LoVo (cell line): ENCODE data around the gene SAAL1.

Experiments
- DNase-seq: peaks from one replicate; pipeline ENCODE4 v3.0.0-alpha.2; 2016; ENCODE audit warnings: low spot score

SAAL1 gene

GRCh38 chr11:18081551-18081950 lies 24.3 kb downstream of the SAAL1 start:
- DNase-seq, result no peak

GRCh38 chr11:18080451-18080850 lies 25.4 kb downstream of the SAAL1 start:
- DNase-seq, result no peak

- DNase-seq, result no peak
These were observed 27.0 kb downstream of the SAAL1 start for GRCh38 chr11:18078909-18079308.

DNA sequence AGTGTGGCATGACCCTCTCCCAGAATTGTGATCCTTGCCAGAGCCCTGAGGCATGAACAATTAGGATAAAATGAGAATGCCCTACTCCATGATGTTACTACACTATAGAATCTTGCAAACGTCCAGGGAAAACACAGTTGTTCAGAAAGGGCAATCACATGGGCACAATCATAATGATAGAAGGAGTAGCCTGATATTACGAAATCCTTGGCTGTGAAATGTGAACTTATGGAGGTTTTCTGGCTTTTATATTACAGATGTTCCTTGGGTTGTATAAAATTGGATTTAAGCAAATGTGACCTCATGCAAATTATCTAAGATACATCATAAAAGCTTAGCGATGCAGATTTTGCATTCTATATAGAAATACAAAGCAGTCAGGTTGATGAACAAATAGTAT lies 30.4 kb downstream of the SAAL1 start:
- DNase-seq, result no peak

DNA sequence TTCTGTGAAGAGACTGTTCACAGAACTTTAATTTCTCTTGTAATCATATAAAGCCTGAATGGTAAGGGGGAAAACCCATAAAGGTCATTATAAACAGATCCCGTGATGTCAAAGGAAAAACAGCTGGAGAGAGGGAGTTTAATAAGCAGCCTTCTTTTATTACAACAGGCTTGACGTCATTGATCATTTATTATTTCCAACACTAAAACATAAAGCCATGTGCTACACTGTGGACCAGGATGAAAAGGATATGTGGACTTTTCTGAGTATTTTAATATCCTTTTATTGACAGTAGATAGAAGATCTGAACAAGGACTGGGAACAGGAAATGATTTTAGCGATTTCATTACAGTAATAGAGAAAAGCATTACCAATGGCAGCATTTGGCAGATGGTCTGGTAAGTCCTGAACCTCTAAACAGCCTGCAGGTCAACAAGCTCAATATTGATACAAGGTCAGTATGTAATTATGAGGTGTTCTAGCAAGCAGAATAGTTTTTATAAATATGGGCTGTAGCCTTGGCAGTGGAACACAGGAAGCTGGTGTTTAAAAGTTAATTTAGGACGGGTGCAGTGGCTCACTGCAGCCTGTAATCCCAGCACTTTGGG lies 34.7 kb downstream of the SAAL1 start:
- DNase-seq, result no peak

GRCh38 chr11:18067372-18067771 lies 38.5 kb downstream of the SAAL1 start:
- no peak for DNase-seq

GRCh38 chr11:18066626-18067025 lies 39.3 kb downstream of the SAAL1 start:
- no peak for DNase-seq

GRCh38 chr11:18065572-18065971 lies 40.3 kb downstream of the SAAL1 start:
- no peak for DNase-seq

DNA sequence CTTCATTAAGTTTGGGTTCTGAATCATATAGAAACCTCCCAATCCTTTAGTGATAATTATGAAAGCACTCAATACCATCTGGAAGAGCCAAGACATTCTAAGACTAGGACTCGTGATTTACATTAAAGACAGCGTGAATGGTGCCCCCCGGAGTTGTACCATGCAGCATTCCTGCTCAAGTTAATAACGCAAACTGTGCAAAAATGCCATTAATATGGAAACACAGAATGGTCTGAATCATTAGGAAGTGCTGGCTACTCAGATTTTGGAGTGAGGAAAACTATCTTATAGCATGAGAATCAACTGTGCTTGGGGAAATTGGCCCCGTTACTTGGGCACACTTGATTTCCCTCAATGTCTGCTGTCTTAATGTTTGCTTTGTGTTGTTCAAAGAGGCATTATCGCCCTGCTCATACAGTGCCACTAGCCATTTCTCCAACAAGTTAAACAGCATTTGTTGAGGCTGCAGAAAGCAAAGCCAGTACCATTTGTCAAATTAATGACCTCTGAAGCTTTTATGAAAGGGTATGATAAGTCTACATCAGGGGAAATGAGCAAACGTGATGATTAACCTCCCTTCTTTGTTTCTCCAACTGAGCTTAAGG lies 41.3 kb downstream of the SAAL1 start:
- no peak for DNase-seq

DNA sequence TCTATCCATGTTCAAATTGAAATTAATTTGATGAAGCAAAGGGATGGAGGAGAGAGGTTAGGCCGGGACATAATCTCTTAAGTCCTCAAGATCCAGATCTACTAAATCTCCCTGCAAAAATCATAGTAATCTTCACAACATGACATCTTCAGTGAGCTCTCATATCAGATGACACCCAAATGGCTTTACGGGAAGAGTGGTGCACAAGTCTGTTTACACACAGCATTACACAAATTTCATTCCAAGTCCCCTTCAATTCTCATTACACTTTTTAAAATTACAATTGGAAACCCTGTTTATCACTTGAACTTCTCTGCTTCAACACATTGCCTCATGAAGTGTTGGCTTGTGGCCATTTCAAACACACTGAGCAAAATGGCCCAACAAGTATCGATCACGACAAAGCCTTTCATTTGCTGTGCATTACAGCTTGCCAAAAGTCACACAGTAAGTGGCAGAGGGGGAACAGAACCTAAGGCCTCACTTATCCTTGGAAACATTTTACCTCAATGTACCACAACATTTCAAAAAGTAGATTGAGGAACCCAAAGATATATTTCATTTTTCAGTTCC lies 41.9 kb downstream of the SAAL1 start:
- DNase-seq, result no peak

- no peak for DNase-seq
These were observed 42.8 kb downstream of the SAAL1 start for GRCh38 chr11:18063125-18063524.

- no peak for DNase-seq
These were observed 44.5 kb downstream of the SAAL1 start for GRCh38 chr11:18061351-18061750.

- DNase-seq, result peak; percentile 38
These were observed 49.2 kb downstream of the SAAL1 start for GRCh38 chr11:18056561-18057181.

DNA sequence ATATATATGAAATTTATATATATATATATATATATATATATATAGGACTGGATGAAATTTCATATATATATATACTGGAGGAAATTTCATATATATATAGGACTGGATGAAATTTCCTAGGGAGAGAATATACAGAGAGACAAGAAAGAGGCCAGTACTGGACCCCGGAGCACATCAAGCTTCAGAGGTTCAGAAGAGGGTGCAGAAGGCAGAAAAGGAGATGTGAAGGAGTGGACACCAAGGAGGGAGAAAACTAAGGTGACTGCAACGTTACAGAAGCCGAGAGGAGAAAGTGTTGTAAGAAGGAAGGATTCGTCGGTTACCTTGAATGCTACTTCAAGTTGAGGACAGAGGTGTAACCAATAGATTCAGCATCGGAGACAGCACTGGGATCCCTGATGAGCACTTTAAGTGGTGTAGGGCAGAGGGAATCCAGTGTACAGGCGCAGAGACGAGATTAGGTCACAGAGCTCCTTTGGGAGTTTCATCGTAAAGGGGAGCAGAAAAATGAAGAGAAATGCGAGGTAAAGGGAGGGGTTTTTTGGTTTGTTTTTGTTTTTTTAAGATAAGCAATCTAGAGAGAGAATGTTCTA lies 51.3 kb downstream of the SAAL1 start:
- DNase-seq, result no peak

- DNase-seq, result no peak
These were observed 55.0 kb downstream of the SAAL1 start for GRCh38 chr11:18050848-18051247.

GRCh38 chr11:18046116-18046777 lies 59.6 kb downstream of the SAAL1 start, which contains the start of gene TPH1:
TPH1 (minus strand) TSS chr11:18046269; CDS start chr11:18040762, 5,507 bp downstream.
- peak; percentile 41 for DNase-seq

GRCh38 chr11:18036456-18036855 lies 69.4 kb downstream of the SAAL1 start:
- no peak for DNase-seq
